HepG2 (cell line): ENCODE results near the gene NLGN2. TPM values are rescaled to one million over a fixed set of nuclear protein-coding genes. Genes with fewer than 3 reads are reported as not detected.

ENCODE experiments used
- ARID5B ChIP-seq: IDR thresholded peaks from 2 replicates; pipeline ENCODE4 v1.4.0; 2020; ENCODE audit warnings: mild to moderate bottlenecking, missing genetic modification reagents
- ARNT2 ChIP-seq: sonication (generic); formaldehyde crosslinking; IDR thresholded peaks from 2 replicates; pipeline ENCODE4 v1.8.0; 2022; ENCODE audit warnings: mild to moderate bottlenecking, low read depth, missing genetic modification reagents, moderate library complexity
- ARNTL ChIP-seq: sonication (generic); formaldehyde crosslinking; IDR thresholded peaks from 2 replicates; pipeline ENCODE4 v1.4.0; 2020; ENCODE audit warnings: mild to moderate bottlenecking, missing genetic modification reagents
- CBX1 ChIP-seq: IDR thresholded peaks from one replicate; pipeline ENCODE4 v1.6.1; 2016; ENCODE audit warnings: antibody characterized with exemption, low read depth
- CERS6 ChIP-seq: sonication (generic); formaldehyde crosslinking; IDR thresholded peaks from 2 replicates; pipeline ENCODE4 v1.5.0; 2020; ENCODE audit warnings: missing genetic modification reagents
- CHD4 ChIP-seq: fragments of 200-600 bp; sonication (generic); IDR thresholded peaks from 2 replicates; pipeline ENCODE4 v1.7.0; 2017; ENCODE audit warnings: mild to moderate bottlenecking, low read length, borderline replicate concordance
- HDAC6 ChIP-seq: fragments of 200-600 bp; sonication (generic); IDR thresholded peaks from 2 replicates; pipeline ENCODE4 v1.7.0; 2017; ENCODE audit warnings: mild to moderate bottlenecking, antibody characterized with exemption, low read length, low read depth
- HOXA3 ChIP-seq: sonication (generic); formaldehyde crosslinking; IDR thresholded peaks from 2 replicates; pipeline ENCODE4 v1.5.0; 2020; ENCODE audit warnings: missing genetic modification reagents
- KIAA2018 ChIP-seq: sonication (generic); formaldehyde crosslinking; IDR thresholded peaks from 2 replicates; pipeline ENCODE4 v1.5.0; 2020; ENCODE audit warnings: mild to moderate bottlenecking, missing genetic modification reagents, borderline replicate concordance
- MAFF ChIP-seq: IDR thresholded peaks from 2 replicates; pipeline ENCODE4 v1.6.1; 2011; ENCODE audit warnings: low read depth, low read length, improper control_type of control experiment
- TBX2 ChIP-seq: sonication (generic); formaldehyde crosslinking; IDR thresholded peaks from 2 replicates; pipeline ENCODE4 v1.5.0; 2020; ENCODE audit warnings: missing genetic modification reagents, mild to moderate bottlenecking, borderline replicate concordance
- ZNF121 ChIP-seq: sonication (generic); formaldehyde crosslinking; IDR thresholded peaks from 2 replicates; pipeline ENCODE4 v1.5.0; 2020; ENCODE audit warnings: mild to moderate bottlenecking, missing genetic modification reagents
- ZNF224 ChIP-seq: sonication (generic); formaldehyde crosslinking; IDR thresholded peaks from 2 replicates; pipeline ENCODE4 v1.5.0; 2020; ENCODE audit warnings: mild to moderate bottlenecking, missing genetic modification reagents
- ZNF256 ChIP-seq: sonication (generic); formaldehyde crosslinking; conservative IDR thresholded peaks from 2 replicates; pipeline ENCODE4 v1.4.0; 2020; ENCODE audit warnings: missing genetic modification reagents
- ZNF33A ChIP-seq: sonication (generic); formaldehyde crosslinking; IDR thresholded peaks from 2 replicates; pipeline ENCODE4 v1.5.1; 2020; ENCODE audit warnings: missing genetic modification reagents, mild to moderate bottlenecking, moderate library complexity, borderline replicate concordance
- ZNF547 ChIP-seq: sonication (generic); formaldehyde crosslinking; IDR thresholded peaks from 2 replicates; pipeline ENCODE4 v1.5.1; 2020; ENCODE audit warnings: mild to moderate bottlenecking, missing genetic modification reagents
- polyA plus RNA-seq, 8 experiments: library from polyadenylated mRNA; depleted of rRNA in 3 of 8; stranded (reverse) in 7 of 8; unstranded in 1 of 8; fragments of >200 nt; fragmentation: Illumina TruSeq in 4 of 8; extraction: Trizol in 4 of 8; gene quantifications; 2 replicates each; pipeline versions ENCODE4 v1.2.1 to v1.2.3, GENCODE V29; 2011 to 2016; ENCODE audit warnings: low read depth in 4 of 8, missing spikeins in 1 of 8, mixed read lengths in 1 of 8; ENCODE audit not compliant: insufficient read depth in 1 of 8
- total RNA-seq, 5 experiments: library from RNA; depleted of rRNA; stranded (reverse); fragments of >200 nt; fragmentation: Illumina TruSeq; extraction: Trizol; gene quantifications; 2 replicates each; pipeline ENCODE4 v1.2.3, GENCODE V29; 2016; ENCODE audit warnings: low read depth in 1 of 5

The NLGN2 gene
- total and polyA plus RNA-seq, 2 of the 13 experiments (the other 11 are each of a cell fraction or from before 2014, with no cell fraction given), result 1.9 to 11.0 TPM

- no peak for TF ChIP-seq CERS6 (CRISPR knock-in tag)
- peak; percentile 7; the same call in 1 of the 2 replicates for TF ChIP-seq ARID5B (CRISPR knock-in tag)
- no peak for TF ChIP-seq ZNF33A (CRISPR knock-in tag)
- TF ChIP-seq HOXA3 (CRISPR knock-in tag), result peak; percentile 49; the same call in 1 of the 2 replicates
- no peak for TF ChIP-seq CHD4
- peak; percentile 41; the same call in 1 of the 2 replicates for TF ChIP-seq TBX2
- no peak for TF ChIP-seq HDAC6
- TF ChIP-seq ZNF547, result peak; percentile 73; the same call in 1 of the 2 replicates
- no peak for TF ChIP-seq KIAA2018 (CRISPR knock-in tag)
- no peak for TF ChIP-seq ZNF256 (CRISPR knock-in tag)
- TF ChIP-seq ZNF224 (CRISPR knock-in tag), result no peak
- TF ChIP-seq ARNTL (CRISPR knock-in tag), result no peak
- TF ChIP-seq CBX1, result no peak
- peak; percentile 85 for TF ChIP-seq ARNT2 (CRISPR knock-in tag)
- TF ChIP-seq MAFF, result no peak
- TF ChIP-seq ZNF121 (CRISPR knock-in tag), result no peak; the same call in 1 of the 2 replicates
Observed at GRCh38 chr17:7394452-7395191, 13.0 kb upstream of the NLGN2 start, which contains the start of gene PLSCR3 (continued).
